GM21717 (cell line): Measurements from ENCODE around the gene SMCR8.
"Not testable (repeated sequence)": the region's sequence is repeated elsewhere in the genome, so short reads cannot be mapped to it uniquely, and the experiment has no call there.

Experiments
- ATAC-seq: cut with Tn5 transposase; IDR thresholded peaks from one replicate; pipeline ENCODE4 v1.9.1; 2021; ENCODE audit warnings: mild to moderate bottlenecking, moderate library complexity; ENCODE audit not compliant: unreplicated experiment

The SMCR8 gene

DNA sequence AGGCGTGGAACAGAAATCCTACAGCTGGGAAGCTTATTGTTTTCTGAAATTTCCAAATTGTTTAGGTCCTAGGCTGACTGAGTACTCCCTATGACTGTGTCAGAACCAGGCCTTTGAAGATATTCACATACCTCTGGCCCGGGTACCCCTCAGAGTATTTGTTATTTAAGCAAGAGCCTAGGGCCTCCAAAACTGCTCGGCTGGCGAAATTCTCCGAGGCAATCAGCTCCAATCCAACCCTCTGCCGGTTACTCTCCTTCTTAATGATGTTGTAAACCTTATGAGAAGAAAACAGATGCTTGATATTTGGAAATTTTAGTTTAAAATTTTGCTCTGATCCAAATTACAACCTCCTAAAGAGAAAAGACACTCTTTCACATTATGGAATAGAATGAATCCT is 38.4 kb downstream of the SMCR8 start:
- ATAC-seq, result no peak

DNA sequence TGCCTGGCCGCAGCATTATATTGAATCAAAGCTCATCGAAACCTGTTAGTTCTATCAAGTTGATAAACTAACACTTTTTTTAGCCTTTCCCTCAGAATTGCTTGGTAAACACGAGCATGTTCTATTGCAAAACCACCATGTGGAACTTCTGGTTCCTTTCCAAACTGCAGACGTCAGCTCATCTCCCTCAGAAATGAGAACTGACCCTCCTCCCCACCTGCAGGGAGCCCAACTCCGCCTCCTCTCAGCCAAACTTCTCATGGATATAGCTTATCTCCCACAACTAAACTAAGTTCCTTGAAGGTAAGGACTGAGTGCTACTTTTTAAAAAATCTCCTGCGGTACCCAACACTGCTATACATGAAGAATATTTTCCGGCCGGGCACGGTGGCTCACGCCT is 41.5 kb downstream of the SMCR8 start:
- no peak for ATAC-seq

- no peak for ATAC-seq
Observed at GRCh38 chr17:18360518-18360917, 45.4 kb downstream of the SMCR8 start.

DNA sequence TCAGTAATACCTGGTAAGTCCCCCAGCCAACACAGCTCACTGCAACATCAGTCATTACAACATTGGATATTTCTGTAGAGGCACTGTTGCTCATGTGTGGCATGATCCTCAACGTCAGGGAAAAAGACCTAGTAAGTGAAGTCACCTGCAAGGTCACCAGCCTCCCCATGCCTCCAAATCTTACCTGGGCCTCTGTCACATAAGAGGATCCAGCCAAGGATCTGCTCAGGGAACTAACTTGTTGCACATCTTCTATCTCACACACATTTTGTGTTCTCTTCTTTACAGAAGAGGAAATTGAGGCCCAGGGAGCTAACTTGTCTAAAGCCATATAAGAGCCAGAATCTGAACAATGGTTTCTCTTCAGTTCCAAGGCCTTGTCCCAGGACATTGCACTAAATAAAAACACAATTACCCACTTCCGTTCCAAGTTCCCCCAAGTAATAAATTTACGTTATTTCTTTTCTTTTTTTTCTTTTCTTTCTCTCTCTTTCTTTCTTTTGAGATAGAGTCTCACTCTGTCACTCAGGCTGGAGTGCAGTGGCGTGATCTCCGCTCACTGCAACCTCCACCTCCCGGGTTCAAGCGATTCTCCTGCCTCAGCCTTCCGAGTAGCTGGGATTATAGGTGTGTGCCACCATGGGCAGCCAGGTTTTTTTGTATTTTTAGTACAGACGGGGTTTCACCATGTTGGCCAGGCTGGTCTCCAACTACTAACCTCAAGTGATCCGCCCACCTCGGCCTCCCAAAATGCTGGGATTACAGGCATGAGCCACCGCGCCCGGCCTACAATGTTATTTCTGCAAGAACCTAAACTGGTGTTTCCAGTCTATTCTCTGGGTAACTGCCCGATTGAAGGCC is 47.0 kb downstream of the SMCR8 start:
- no peak for ATAC-seq

GRCh38 chr17:18362698-18363100 is 47.6 kb downstream of the SMCR8 start:
- no peak for ATAC-seq

- ATAC-seq, result peak; percentile 97
Observed at GRCh38 chr17:18363101-18364049, 48.3 kb downstream of the SMCR8 start, which contains the start of gene SHMT1. Gene SHMT1, minus strand, starts transcription at chr17:18363550. Its CDS starts 7,569 bp downstream, at chr17:18355981.

- ATAC-seq, result no peak
Observed at GRCh38 chr17:18364166-18364565, 49.1 kb downstream of the SMCR8 start.

DNA sequence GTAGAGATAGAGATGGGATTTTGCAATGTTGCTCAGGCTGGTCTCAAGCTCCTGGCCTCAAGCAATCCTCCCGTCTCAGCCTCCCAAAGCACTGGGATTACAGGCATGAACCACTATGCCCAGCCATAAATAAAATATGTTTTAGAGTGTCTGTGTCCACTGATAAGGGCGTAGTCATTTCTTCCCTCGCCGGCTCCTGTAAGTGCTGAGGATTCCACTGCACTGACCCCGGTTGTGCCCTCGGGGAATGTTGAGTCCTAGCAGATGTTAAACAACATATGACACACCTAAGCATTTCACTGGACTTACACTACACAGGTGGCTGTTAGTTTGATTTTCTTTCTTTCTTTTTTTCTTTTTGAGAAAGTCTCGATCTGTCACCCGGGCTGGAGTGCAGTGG is 53.9 kb downstream of the SMCR8 start:
- no peak for ATAC-seq

GRCh38 chr17:18370761-18371160 is 55.7 kb downstream of the SMCR8 start:
- no peak for ATAC-seq

DNA sequence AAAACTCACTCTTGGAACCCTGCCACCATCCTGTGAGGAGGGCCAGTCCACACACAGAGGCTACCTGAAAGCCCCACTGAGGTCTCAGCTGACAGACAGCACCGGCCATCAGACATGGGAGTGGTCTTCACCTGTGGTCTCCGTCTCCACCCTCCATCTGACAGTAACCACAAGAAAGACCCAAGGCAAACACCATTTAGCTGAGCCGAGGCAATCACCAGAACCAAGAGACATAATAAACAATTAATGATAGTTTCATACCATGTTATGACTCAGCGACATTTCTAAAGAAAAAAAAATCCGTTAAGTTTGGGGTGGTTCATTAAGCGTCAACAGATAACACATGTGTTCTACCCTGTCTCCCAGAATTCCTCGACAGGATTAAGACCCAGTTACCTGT is 56.4 kb downstream of the SMCR8 start:
- no peak for ATAC-seq

DNA sequence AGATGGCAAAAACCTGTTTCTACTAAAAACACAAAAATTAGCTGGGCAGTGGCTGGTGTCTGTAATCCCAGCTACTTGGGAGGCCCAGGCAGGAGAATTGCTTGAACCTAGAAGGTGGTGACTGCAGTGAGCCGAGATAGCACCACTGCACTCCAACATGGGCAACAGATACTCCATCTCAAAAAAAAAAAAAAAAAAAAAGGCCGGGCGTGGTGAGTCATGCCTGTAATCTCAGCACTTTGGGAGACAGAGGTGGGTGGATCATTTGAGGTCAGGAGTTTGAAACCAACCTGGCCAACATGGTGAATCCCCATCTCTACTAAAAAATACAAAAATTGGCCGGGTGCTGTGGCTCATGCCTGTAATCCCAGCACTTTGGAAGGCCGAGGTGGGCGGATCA is 58.1 kb downstream of the SMCR8 start:
- ATAC-seq, result not testable (repeated sequence)

- ATAC-seq, result no peak
Observed at GRCh38 chr17:18374216-18374615, 59.1 kb downstream of the SMCR8 start.
